Measurements from ENCODE around the gene NFYC. TPM values are rescaled to one million over a fixed set of nuclear protein-coding genes. Genes with fewer than 3 reads are reported as not detected.

The NFYC gene
- 34.0 TPM for total RNA-seq
- 39.1 TPM for polyA plus RNA-seq
- long read RNA-seq, donor 1, partial matches to known transcripts: 0 of 1 reads
- long read RNA-seq, donor 1, other reads (novel, unspliced or antisense): 0 of 1 reads
- long read RNA-seq, donor 2, transcript NFYC-213 (10 exons, 1,950 nt): major isoform, 17 of 31 reads
- long read RNA-seq, donor 2, partial matches to known transcripts: 5 of 31 reads
- long read RNA-seq, donor 2, other reads (novel, unspliced or antisense): 5 of 31 reads
- long read RNA-seq, donor 3, transcript NFYC-213 (10 exons, 1,950 nt): major isoform, 9 of 16 reads
- long read RNA-seq, donor 3, partial matches to known transcripts: 0 of 16 reads
- long read RNA-seq, donor 3, other reads (novel, unspliced or antisense): 5 of 16 reads
- long read RNA-seq, donor 4, transcript NFYC-213 (10 exons, 1,950 nt): major isoform, 10 of 46 reads
- long read RNA-seq, donor 4, partial matches to known transcripts: 34 of 46 reads
- long read RNA-seq, donor 4, other reads (novel, unspliced or antisense): 0 of 46 reads
- long read RNA-seq, donor 5, transcript NFYC-213 (10 exons, 1,950 nt): major isoform, 19 of 27 reads
- long read RNA-seq, donor 5, partial matches to known transcripts: 5 of 27 reads
- long read RNA-seq, donor 5, other reads (novel, unspliced or antisense): 0 of 27 reads
- long read RNA-seq, donor 6, transcript NFYC-213 (10 exons, 1,950 nt): major isoform, 6 of 8 reads
- long read RNA-seq, donor 6, partial matches to known transcripts: 0 of 8 reads
- long read RNA-seq, donor 6, other reads (novel, unspliced or antisense): 0 of 8 reads
- long read RNA-seq, donor 7, transcript NFYC-213 (10 exons, 1,950 nt): major isoform, 6 of 8 reads
- long read RNA-seq, donor 7, partial matches to known transcripts: 0 of 8 reads
- long read RNA-seq, donor 7, other reads (novel, unspliced or antisense): 0 of 8 reads
- long read RNA-seq, donor 8, transcript NFYC-213 (10 exons, 1,950 nt): major isoform, 7 of 7 reads
- long read RNA-seq, donor 8, partial matches to known transcripts: 0 of 7 reads
- long read RNA-seq, donor 8, other reads (novel, unspliced or antisense): 0 of 7 reads
- long read RNA-seq, donor 9, transcript NFYC-213 (10 exons, 1,950 nt): major isoform, 5 of 7 reads
- long read RNA-seq, donor 9, partial matches to known transcripts: 0 of 7 reads
- long read RNA-seq, donor 9, other reads (novel, unspliced or antisense): 0 of 7 reads
- long read RNA-seq, donor 10, transcript NFYC-213 (10 exons, 1,950 nt): major isoform, 8 of 21 reads
- long read RNA-seq, donor 10, partial matches to known transcripts: 12 of 21 reads
- long read RNA-seq, donor 10, other reads (novel, unspliced or antisense): 0 of 21 reads

DNA sequence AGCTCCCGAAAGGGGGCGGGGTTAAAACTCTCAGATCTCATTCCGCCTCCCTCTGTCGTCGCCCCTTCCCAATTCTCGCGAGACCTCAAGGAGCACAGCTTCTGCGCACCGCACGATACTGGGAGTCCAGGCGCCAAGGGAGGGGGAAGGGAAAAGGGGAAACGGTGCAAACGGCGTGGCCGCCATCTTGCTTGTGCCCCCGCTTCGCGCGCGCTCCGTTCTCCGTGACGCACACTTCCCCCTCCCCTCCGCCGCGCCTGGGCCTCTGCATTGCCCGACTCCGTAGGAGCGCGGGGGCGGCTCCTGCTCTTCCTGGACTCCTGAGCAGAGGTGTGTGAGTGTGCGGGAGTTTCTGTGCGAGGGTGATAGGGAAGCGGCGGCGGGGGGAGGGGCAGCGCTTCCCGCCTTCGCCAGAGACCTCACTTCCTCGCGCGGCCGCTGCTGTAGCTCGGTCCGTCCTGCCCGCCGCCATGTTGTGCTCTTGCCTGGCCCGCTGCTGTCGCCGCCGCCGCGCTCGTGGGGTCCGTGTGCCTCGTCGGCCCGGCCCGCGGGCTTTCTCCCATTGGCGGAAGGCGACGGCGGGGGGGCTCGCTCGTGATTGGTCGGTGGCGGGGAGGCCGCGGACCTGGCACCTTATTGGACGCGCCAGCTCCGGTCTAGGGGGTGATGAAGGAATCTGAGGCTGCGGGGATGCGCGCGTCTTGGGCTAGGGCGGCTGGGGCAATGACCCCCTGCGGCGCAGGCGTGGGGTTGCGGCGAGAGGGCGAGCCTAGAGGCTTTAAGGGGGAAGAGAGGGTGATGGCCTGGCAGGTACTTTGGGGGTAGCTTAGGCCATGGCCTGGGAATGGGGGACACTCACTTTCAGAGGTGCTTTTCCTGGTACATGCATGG is at the start of gene NFYC:
TSS of gene NFYC (plus strand) at position 167 of the 891 bp plus-strand sequence. CDS start 47,140 bp downstream, outside the sequence.
- peaks cover 9 to 10% of the 10 kb centered on the region in 2 donors for H3K36me3 ChIP-seq (ENCODE audit: control insufficient read depth in 2 of 2, insufficient read depth in 2 of 2, low read length in 1 of 2)
- no peaks in the 10 kb centered on the region for H3K27me3 ChIP-seq (ENCODE audit: control insufficient read depth in 2 of 2, insufficient read depth in 1 of 2, low read length in 1 of 2)
- peak within 1 kb of the TSS; percentile 89 to 95 for H3K4me3 ChIP-seq (ENCODE audit: low read length in 2 of 2)
- peak; percentile 96 to 100 (median 98) for DNase-seq (ENCODE audit: low read depth in 6 of 9, low spot score in 9 of 9)
- under 1% methylated on average over 84 of the region's 84 CpGs for WGBS
- peak within 1 kb of the TSS; percentile 99 to 100 for H3K27ac ChIP-seq (ENCODE audit: low read depth in 1 of 2, low read length in 1 of 2)
- peaks cover 0 to 3% of the 10 kb centered on the region in 2 donors for H3K9me3 ChIP-seq (ENCODE audit: control insufficient read depth in 2 of 2, insufficient read depth in 1 of 2, low read length in 1 of 2)
- peaks cover 9 to 12% of the 10 kb centered on the region in 2 donors for H3K4me1 ChIP-seq (ENCODE audit: control insufficient read depth in 2 of 2, insufficient read depth in 2 of 2, low read length in 2 of 2)

DNA sequence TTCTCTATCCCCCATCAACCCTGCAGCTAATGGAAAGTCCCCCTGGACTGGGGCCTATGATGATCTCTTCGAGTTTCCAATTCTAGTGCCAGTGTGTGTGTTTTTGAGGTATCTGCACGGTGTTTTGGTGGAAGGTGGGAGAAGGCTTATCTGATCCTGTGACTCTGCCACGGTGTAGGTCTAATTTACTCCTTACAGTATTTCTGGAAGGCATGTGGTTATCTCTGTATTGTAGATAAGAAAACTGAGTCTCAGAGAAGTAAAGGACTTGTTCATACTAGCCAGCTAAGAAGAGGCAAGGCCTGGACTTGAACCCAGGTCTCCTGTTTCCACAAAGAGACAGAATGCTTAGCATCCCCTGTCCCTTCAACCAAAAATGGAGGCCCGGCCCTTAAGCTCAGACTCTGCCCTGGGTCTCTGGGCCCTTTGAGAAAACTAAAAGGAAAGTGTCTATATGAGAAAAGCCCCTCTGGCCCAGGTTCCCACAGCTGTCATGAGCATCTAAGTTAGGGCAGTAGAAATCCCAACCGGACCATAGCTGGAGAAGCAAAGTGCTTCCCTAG is 46.3 kb upstream of the NFYC start:
- H3K4me1 ChIP-seq (ENCODE audit: control insufficient read depth in 2 of 2, insufficient read depth in 2 of 2, low read length in 2 of 2): peaks cover 12 to 25% of the 10 kb centered on the region in 2 donors
- 93% methylated on average over 5 of the region's 5 CpGs for WGBS

DNA sequence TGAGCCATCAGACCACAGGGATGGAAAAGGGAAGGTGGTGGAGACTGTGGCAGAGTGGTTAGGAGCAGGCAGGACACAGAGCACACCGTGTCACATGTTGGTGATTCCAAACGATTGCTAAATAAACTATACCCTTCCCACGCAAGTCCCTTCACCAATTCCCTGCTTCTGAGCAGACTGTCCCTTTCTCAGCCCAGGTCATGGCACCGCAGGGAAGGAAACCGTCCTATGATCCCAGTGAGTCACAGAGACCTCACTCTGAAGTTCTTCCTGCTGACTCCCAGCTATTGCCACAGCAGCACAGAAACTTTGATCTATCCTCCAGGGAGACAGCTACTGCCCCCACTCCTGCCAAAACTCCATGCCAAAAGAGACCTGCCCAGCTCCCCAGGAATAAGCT is 45.2 kb upstream of the NFYC start:
- WGBS: 88% methylated on average over 5 of the region's 5 CpGs

More for the DNA sequence above, 46.3 kb upstream of the NFYC start:
- H3K4me3 ChIP-seq (ENCODE audit: low read length in 2 of 2): no peak overlapping the region
- H3K27ac ChIP-seq (ENCODE audit: low read depth in 1 of 2, low read length in 1 of 2): no peak overlapping the region
- no peak for DNase-seq (ENCODE audit: low read depth in 6 of 9, low spot score in 9 of 9)
- no peaks in the 10 kb centered on the region for H3K9me3 ChIP-seq (ENCODE audit: control insufficient read depth in 2 of 2, insufficient read depth in 1 of 2, low read length in 1 of 2)
- no peaks in the 10 kb centered on the region for H3K27me3 ChIP-seq (ENCODE audit: control insufficient read depth in 2 of 2, insufficient read depth in 1 of 2, low read length in 1 of 2)
- H3K36me3 ChIP-seq (ENCODE audit: control insufficient read depth in 2 of 2, insufficient read depth in 2 of 2, low read length in 1 of 2): no peaks in the 10 kb centered on the region

DNA sequence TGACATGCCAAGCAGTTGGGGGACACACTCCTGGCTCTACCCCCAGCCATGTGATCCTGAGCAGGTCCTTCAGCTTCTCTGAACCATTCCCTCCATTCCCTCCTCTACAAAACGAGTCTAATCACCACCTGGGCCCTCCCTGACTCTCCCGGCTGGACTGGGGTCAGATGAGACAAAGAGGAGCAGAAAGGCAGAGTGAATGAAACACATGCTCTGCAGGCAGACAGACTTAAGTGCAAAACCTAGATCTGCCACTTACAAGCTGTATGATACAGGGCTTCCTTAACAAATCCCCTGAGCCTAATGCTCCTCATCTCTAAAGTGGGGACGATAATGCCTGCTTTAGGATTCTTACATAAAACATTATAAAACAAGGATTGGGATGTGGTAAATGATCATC is 43.3 kb upstream of the NFYC start:
- Histone ChIP-seq H3K27me3 (ENCODE audit: control insufficient read depth in 2 of 2, insufficient read depth in 1 of 2, low read length in 1 of 2) (peaks cover 0 to 16% of the 10 kb centered on the region in 2 donors), H3K9me3 (ENCODE audit: control insufficient read depth in 2 of 2, insufficient read depth in 1 of 2, low read length in 1 of 2) (no peaks in the 10 kb centered on the region), H3K4me3 (ENCODE audit: low read length in 2 of 2) (no peak overlapping the region), H3K4me1 (ENCODE audit: control insufficient read depth in 2 of 2, insufficient read depth in 2 of 2, low read length in 2 of 2) (peaks cover 5 to 13% of the 10 kb centered on the region in 2 donors), H3K27ac (ENCODE audit: low read depth in 1 of 2, low read length in 1 of 2) (no peak overlapping the region), H3K36me3 (ENCODE audit: control insufficient read depth in 2 of 2, insufficient read depth in 2 of 2, low read length in 1 of 2) (no peaks in the 10 kb centered on the region)
- no peak for DNase-seq (ENCODE audit: low read depth in 6 of 9, low spot score in 9 of 9)
- WGBS: 94% methylated on average over 3 of the region's 3 CpGs

More for the DNA sequence above, 45.2 kb upstream of the NFYC start:
- H3K4me1 ChIP-seq (ENCODE audit: control insufficient read depth in 2 of 2, insufficient read depth in 2 of 2, low read length in 2 of 2): peaks cover 5 to 14% of the 10 kb centered on the region in 2 donors
- no peaks in the 10 kb centered on the region for H3K9me3 ChIP-seq (ENCODE audit: control insufficient read depth in 2 of 2, insufficient read depth in 1 of 2, low read length in 1 of 2)
- peaks cover 0 to 3% of the 10 kb centered on the region in 2 donors for H3K27me3 ChIP-seq (ENCODE audit: control insufficient read depth in 2 of 2, insufficient read depth in 1 of 2, low read length in 1 of 2)
- no peaks in the 10 kb centered on the region for H3K36me3 ChIP-seq (ENCODE audit: control insufficient read depth in 2 of 2, insufficient read depth in 2 of 2, low read length in 1 of 2)
- H3K4me3 ChIP-seq (ENCODE audit: low read length in 2 of 2): no peak overlapping the region
- no peak overlapping the region for H3K27ac ChIP-seq (ENCODE audit: low read depth in 1 of 2, low read length in 1 of 2)
- no peak for DNase-seq (ENCODE audit: low read depth in 6 of 9, low spot score in 9 of 9)

DNA sequence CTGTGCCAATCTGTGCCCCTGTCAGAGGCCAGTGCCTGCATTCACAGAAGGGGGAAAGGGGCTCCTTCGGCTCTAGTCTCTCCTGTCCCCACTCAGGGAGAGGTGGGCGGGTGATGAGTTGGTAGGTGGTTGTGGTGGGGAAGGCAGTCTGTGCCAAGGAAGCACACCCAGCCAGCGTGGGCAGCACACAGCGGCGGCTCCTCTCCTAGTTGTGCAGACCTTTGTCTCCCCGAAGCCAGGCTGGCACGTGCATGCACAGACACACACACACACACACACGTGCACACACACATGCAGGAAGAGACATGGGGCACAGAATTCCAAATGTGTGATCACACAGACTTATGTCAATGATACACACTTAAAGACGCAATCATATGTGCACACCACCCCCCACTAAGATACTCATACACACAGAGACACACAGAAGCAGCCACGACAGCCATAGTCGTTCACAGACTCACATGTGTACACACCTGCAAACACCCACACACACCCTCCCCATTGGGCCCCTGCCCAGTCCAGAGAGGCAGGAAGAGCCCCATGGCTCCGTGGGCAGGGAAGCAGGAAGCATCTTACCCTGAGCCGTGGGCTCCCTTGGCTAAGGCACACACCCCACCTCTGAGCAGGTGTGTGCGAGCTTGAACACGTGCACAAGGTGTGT is 42.4 kb upstream of the NFYC start:
- Histone ChIP-seq H3K27me3 (ENCODE audit: control insufficient read depth in 2 of 2, insufficient read depth in 1 of 2, low read length in 1 of 2) (peaks cover 0 to 24% of the 10 kb centered on the region in 2 donors), H3K27ac (ENCODE audit: low read depth in 1 of 2, low read length in 1 of 2) (no peak overlapping the region), H3K9me3 (ENCODE audit: control insufficient read depth in 2 of 2, insufficient read depth in 1 of 2, low read length in 1 of 2) (no peaks in the 10 kb centered on the region), H3K36me3 (ENCODE audit: control insufficient read depth in 2 of 2, insufficient read depth in 2 of 2, low read length in 1 of 2) (no peaks in the 10 kb centered on the region), H3K4me1 (ENCODE audit: control insufficient read depth in 2 of 2, insufficient read depth in 2 of 2, low read length in 2 of 2) (peaks cover 5 to 16% of the 10 kb centered on the region in 2 donors), H3K4me3 (ENCODE audit: low read length in 2 of 2) (no peak overlapping the region)
- no peak for DNase-seq (ENCODE audit: low read depth in 6 of 9, low spot score in 9 of 9)
- WGBS: 51% methylated on average over 15 of the region's 15 CpGs

DNA sequence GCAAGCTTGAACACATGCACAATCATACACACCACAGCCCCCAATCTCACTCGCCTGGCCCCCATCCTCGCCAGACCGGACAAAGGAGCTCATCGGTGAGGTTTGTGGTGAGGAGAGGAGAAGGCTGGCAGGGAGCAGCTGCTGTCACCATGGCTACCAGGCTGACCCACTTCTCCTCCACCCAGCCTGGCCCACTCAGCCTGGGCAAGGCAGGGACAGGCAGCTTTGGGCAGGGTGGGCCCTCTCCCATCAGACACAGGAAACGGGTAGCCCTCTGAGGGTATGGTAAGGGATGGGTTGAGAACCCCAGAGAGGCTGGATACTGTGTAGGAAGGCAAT is 41.9 kb upstream of the NFYC start:
- Histone ChIP-seq H3K36me3 (ENCODE audit: control insufficient read depth in 2 of 2, insufficient read depth in 2 of 2, low read length in 1 of 2) (no peaks in the 10 kb centered on the region), H3K27ac (ENCODE audit: low read depth in 1 of 2, low read length in 1 of 2) (no peak overlapping the region), H3K9me3 (ENCODE audit: control insufficient read depth in 2 of 2, insufficient read depth in 1 of 2, low read length in 1 of 2) (no peaks in the 10 kb centered on the region), H3K4me3 (ENCODE audit: low read length in 2 of 2) (no peak overlapping the region), H3K4me1 (ENCODE audit: control insufficient read depth in 2 of 2, insufficient read depth in 2 of 2, low read length in 2 of 2) (peaks cover 5 to 20% of the 10 kb centered on the region in 2 donors), H3K27me3 (ENCODE audit: control insufficient read depth in 2 of 2, insufficient read depth in 1 of 2, low read length in 1 of 2) (peaks cover 0 to 28% of the 10 kb centered on the region in 2 donors)
- no peak for DNase-seq (ENCODE audit: low read depth in 6 of 9, low spot score in 9 of 9)
- WGBS: 51% methylated on average over 5 of the region's 5 CpGs

DNA sequence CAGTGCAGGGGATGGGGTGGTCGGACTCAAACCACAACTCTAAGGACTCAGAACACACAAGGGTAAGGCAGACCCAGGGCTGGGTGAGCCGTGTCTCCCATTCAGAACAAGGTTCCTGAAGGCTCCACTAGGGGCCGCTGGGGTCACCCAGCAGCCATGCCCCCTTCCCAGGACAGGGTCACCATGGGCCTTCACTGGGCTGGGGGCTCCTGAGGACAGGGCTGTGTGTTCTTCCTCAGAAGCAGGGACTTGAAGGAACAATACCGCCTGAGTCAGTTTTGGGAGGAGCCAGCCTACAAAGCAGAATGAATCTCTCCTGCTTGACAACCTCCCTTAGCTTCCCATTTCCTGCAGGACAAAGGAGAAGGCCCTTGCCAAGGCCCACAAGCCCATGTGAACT is 41.4 kb upstream of the NFYC start:
- no peak overlapping the region for H3K27ac ChIP-seq (ENCODE audit: low read depth in 1 of 2, low read length in 1 of 2)
- H3K9me3 ChIP-seq (ENCODE audit: control insufficient read depth in 2 of 2, insufficient read depth in 1 of 2, low read length in 1 of 2): no peaks in the 10 kb centered on the region
- peaks cover 5 to 23% of the 10 kb centered on the region in 2 donors for H3K4me1 ChIP-seq (ENCODE audit: control insufficient read depth in 2 of 2, insufficient read depth in 2 of 2, low read length in 2 of 2)
- DNase-seq (ENCODE audit: low read depth in 6 of 9, low spot score in 9 of 9): no peak
- no peak overlapping the region for H3K4me3 ChIP-seq (ENCODE audit: low read length in 2 of 2)
- peaks cover 0 to 32% of the 10 kb centered on the region in 2 donors for H3K27me3 ChIP-seq (ENCODE audit: control insufficient read depth in 2 of 2, insufficient read depth in 1 of 2, low read length in 1 of 2)
- 61% methylated on average over 4 of the region's 4 CpGs for WGBS
- no peaks in the 10 kb centered on the region for H3K36me3 ChIP-seq (ENCODE audit: control insufficient read depth in 2 of 2, insufficient read depth in 2 of 2, low read length in 1 of 2)
